ENCODE results near the gene AGTRAP.

DNA sequence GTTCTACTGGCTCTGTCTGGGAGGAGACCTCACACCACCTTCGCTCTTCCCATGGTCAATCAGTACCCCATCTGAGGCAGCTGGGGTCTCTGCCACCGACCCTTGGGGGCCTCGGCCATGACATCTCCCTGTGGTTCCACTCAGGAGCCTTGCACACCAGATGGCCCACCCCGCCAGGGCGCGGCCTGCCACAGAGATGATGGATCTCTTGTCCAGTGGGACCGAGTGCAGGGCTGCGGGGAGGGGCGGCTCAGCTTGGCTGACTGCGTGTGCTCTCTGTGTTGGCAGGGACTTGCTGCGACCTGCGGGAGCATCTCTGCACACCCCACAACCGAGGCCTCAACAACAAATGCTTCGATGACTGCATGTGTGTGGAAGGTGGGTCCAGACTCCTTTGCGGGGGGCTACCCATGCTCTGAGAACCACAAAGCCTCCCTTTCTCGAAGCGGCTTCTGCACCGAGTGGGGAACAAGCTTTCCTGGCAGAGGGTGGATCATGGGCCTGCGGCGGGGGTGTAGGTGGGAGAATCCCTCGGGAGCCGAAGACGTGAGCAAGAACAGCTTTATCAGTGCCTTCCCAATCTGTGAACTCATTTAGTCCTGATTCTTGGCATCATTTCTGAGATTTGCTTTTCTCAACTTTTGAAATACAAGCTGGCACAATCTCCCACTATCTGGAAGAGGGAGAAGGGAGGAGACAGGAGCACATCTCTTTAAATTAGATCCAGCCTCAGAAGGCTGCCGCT is 20.9 kb upstream of the AGTRAP start:
- TF ChIP-seq ZBTB11 (tag by site-specific recombination; conservative IDR thresholded peaks at IDR 0.05; ENCODE audit: low read depth) (no peak), ZNF302 (tag by site-specific recombination; IDR thresholded peaks at IDR 0.05; ENCODE audit: low read depth) (no peak), EGR2 (tag by site-specific recombination; IDR thresholded peaks at IDR 0.05; ENCODE audit: low read depth) (no peak), HOXD13 (CRISPR knock-in tag; IDR thresholded peaks at IDR 0.05; ENCODE audit: borderline replicate concordance) (no peak), ZNF133 (tag by site-specific recombination; IDR thresholded peaks at IDR 0.05) (no peak), ZNF121 (tag by site-specific recombination; IDR thresholded peaks at IDR 0.05) (no peak), ZNF624 (tag by site-specific recombination; IDR thresholded peaks at IDR 0.05) (no peak), ZBTB10 (tag by site-specific recombination; IDR thresholded peaks at IDR 0.05) (no peak)
- TF ChIP-seq, protein P1, sequence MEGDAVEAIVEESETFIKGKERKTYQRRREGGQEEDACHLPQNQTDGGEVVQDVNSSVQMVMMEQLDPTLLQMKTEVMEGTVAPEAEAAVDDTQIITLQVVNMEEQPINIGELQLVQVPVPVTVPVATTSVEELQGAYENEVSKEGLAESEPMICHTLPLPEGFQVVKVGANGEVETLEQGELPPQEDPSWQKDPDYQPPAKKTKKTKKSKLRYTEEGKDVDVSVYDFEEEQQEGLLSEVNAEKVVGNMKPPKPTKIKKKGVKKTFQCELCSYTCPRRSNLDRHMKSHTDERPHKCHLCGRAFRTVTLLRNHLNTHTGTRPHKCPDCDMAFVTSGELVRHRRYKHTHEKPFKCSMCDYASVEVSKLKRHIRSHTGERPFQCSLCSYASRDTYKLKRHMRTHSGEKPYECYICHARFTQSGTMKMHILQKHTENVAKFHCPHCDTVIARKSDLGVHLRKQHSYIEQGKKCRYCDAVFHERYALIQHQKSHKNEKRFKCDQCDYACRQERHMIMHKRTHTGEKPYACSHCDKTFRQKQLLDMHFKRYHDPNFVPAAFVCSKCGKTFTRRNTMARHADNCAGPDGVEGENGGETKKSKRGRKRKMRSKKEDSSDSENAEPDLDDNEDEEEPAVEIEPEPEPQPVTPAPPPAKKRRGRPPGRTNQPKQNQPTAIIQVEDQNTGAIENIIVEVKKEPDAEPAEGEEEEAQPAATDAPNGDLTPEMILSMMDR (tag by site-specific recombination; IDR thresholded peaks at IDR 0.05) = no peak
